T-helper 17 cell (primary cell): Measurements from ENCODE around the gene WWOX. TPM values are rescaled to one million over a fixed set of nuclear protein-coding genes. Genes with fewer than 3 reads are reported as not detected.

Source experiments
- ATAC-seq: fragments of 150-1000 bp; cut with Tn5 transposase; 2 replicates; pipeline ENCODE4 v1.10.0; 2021; ENCODE audit warnings: mild to moderate bottlenecking, moderate library complexity
- DNase-seq, 3 donors: peaks; one replicate each; pipeline versions ENCODE4 v3.0.0 to v3.0.0-alpha.2; 2020 to 2021
- H3K9me3 ChIP-seq: one replicate; pipeline ENCODE4 v1.7.0; 2013; ENCODE audit warnings: low read length, mild to moderate bottlenecking; ENCODE audit not compliant: control insufficient read depth, poor library complexity, severe bottlenecking
- H3K27ac Mint-ChIP-seq: one replicate; pipeline ENCODE4 v1.8.0; 2022; ENCODE audit warnings: mild to moderate bottlenecking, moderate library complexity, mixed read lengths
- H3K27me3 Mint-ChIP-seq: one replicate; pipeline ENCODE4 v1.8.0; 2022; ENCODE audit warnings: mixed read lengths
- H3K36me3 Mint-ChIP-seq: one replicate; pipeline ENCODE4 v1.8.0; 2022; ENCODE audit warnings: low read depth, mixed read lengths
- H3K4me1 Mint-ChIP-seq: one replicate; pipeline ENCODE4 v1.8.0; 2022; ENCODE audit warnings: mild to moderate bottlenecking, mixed read lengths
- H3K4me3 Mint-ChIP-seq: one replicate; pipeline ENCODE4 v1.8.0; 2022; ENCODE audit warnings: mild to moderate bottlenecking, moderate library complexity, mixed read lengths
- total RNA-seq, 4 donors: library from RNA in 2 of 4; stranded (reverse) in 2 of 4; gene quantifications; one replicate each; pipeline ENCODE4 v1.2.3 and lab custom pipeline; 2022 to 2026

Gene WWOX
- total RNA-seq, 2 donors from 2014 or later = 26.8 to 29.7 TPM

DNA sequence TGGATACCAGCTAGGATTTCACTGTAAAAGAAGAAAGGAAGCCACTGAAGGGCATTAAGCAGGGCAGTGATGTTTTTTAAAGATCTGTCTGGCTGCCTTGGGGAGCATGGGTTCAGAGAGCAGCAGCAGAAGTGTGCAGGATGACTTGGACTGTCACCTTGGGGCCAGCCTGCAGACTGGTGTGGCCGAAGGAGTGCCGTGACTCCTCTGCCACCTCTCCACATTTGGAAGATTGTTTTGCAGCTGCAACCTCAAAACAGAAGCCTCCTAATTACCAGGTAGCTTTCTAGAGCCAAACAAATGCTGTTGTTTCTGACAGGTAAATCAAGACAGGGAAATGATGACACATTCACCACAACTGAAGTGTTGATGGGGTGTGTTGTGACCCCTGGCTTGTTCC is 681.4 kb downstream of the WWOX start:
- Mint-ChIP-seq H3K4me1 (peaks cover 13% of the 10 kb centered on the region), H3K4me3 (peak overlapping the region; percentile 55), H3K27me3 (peaks cover 6% of the 10 kb centered on the region), H3K36me3 (no peaks in the 10 kb centered on the region), H3K27ac (peak overlapping the region; percentile 41)
- ATAC-seq = no peak
- DNase-seq = no peak
- no peaks in the 10 kb centered on the region for H3K9me3 ChIP-seq

DNA sequence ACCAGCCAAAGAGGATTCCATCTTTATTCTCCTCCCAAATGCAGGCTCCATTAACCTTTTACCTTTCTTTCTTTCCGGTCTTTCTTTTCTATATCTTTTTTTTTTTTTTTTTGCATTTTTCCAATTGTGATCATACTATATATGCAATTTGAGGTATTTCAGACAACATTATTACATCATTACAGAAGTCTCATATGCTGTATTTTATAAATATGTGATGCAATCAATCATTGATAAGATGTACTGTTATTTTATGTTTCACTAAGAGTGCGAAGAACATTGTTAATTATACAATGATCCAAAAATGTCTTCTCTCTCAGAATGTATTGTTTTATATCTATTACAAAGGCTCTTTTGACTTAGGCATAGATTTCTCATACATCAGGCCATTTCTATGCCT is 683.1 kb downstream of the WWOX start:
- H3K9me3 ChIP-seq = no peaks in the 10 kb centered on the region
- Mint-ChIP-seq H3K4me3 (no peak overlapping the region), H3K4me1 (peaks cover 13% of the 10 kb centered on the region), H3K27ac (no peak overlapping the region), H3K27me3 (peaks cover 6% of the 10 kb centered on the region), H3K36me3 (no peaks in the 10 kb centered on the region)
- ATAC-seq (no peak), DNase-seq (no peak)

DNA sequence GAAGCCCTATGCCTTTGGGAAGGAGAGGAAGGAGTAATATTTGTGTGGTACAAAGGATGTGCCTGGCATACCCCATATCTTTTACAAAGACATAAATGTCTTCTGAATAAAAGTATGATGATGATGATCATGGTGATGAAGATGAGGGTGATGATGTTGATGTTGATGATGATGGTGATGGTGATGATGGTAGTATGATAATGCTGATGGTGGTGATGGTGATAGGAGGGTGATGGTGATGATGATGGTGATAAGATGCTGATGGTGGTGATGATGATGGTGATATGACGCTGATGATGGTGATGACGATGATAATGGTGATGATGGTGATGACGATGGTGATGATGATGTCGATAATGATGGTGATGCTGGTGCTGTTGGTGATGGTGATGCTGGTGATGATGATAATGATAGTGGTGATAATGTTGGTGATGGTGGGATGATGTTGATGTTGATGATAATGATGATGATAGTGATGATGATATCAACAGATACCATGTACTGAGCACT is 684.2 kb downstream of the WWOX start:
- ATAC-seq (no peak), DNase-seq (no peak)
- no peaks in the 10 kb centered on the region for H3K9me3 ChIP-seq
- H3K4me3 Mint-ChIP-seq = no peak overlapping the region
- H3K27me3 Mint-ChIP-seq = no peaks in the 10 kb centered on the region
- H3K4me1 Mint-ChIP-seq = peaks cover 8% of the 10 kb centered on the region
- H3K27ac Mint-ChIP-seq = no peak overlapping the region
- H3K36me3 Mint-ChIP-seq = no peaks in the 10 kb centered on the region

DNA sequence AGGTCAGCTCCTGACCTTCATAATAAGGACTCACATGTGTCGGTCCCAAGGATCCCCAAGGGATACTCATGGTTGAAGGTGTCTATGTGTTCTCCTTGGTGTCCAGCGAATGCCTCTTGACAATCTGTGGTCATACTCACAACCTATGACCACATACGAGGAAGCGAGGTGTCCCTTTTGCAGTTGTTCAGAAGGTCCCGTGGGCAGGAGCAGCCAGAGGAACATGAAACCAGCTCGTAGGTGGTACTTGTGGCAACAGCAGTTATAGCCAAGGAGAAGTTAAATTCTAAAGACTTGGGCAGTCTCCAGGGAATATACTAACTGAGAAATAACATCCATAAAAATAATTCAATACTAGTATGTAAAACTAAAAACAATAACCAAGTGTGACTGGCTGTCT is 685.3 kb downstream of the WWOX start:
- Mint-ChIP-seq H3K36me3 (no peaks in the 10 kb centered on the region), H3K4me1 (peaks cover 5% of the 10 kb centered on the region), H3K27ac (no peak overlapping the region), H3K4me3 (no peak overlapping the region), H3K27me3 (no peaks in the 10 kb centered on the region)
- no peaks in the 10 kb centered on the region for H3K9me3 ChIP-seq
- DNase-seq (no peak), ATAC-seq (no peak)

DNA sequence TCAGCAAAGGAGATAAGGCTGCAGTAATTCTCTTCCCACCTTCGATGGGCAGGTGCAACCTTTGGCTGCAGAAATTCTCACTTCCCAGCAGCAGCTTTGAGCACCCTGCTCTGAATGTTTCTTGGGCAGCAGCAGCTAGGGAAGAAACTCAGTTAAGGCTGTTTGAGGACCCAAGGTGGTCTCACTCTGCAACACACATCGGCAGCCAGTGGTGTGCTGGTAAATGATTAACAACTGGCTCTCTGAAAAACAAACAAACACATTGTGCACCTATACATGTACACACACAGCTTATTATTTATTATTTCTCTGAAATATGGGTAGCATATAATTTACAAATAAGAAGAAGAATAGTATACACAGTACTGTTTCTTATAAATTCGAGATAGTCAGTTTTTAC is 685.8 kb downstream of the WWOX start:
- H3K9me3 ChIP-seq = no peaks in the 10 kb centered on the region
- Mint-ChIP-seq H3K4me1 (peaks cover 4% of the 10 kb centered on the region), H3K27me3 (no peaks in the 10 kb centered on the region), H3K4me3 (no peak overlapping the region), H3K36me3 (no peaks in the 10 kb centered on the region), H3K27ac (no peak overlapping the region)
- DNase-seq = no peak
- ATAC-seq = no peak

DNA sequence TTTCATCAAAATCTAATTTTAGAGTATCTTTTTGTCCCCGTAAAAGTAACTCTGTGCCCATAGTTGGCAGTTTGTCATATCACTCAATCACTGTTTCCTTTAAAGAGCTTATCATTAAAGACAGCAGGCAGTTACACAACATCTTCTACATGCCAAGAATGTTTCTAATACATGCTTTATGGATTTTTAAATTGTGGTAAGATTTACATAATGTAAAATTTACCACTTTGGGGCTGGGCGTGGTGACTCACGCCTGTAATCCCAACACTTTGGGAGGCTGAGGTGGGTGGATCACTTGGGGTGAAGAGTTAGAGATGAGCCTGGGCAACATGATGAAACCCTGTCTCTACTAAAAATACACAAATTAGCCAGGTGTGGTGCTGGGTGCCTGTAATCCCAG is 687.2 kb downstream of the WWOX start:
- H3K27me3 Mint-ChIP-seq = no peaks in the 10 kb centered on the region
- no peak overlapping the region for H3K27ac Mint-ChIP-seq
- no peaks in the 10 kb centered on the region for H3K9me3 ChIP-seq
- H3K4me1 Mint-ChIP-seq = peaks cover 3% of the 10 kb centered on the region
- DNase-seq (no peak), ATAC-seq (no peak)
- H3K36me3 Mint-ChIP-seq = no peaks in the 10 kb centered on the region
- no peak overlapping the region for H3K4me3 Mint-ChIP-seq

DNA sequence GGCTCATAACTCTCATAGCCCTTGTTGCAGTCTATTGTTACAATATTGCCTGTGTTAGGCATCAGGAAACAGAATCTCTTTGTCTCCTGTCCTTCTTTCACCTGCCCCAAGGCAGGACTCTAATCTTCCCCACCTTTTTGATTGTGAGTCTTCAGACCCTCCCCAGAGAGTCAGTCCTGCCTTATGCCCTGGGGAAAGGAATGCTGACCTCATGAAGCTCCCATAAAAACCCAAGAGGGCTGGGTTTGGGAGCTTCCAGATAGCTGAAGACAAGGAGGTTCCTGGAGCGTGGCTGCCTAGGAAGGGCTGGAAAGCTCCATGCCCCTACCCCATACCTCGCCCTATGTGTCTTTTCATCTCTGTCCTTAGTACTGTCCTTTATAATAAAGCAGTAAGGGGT is 688.8 kb downstream of the WWOX start:
- Mint-ChIP-seq H3K4me3 (no peak overlapping the region), H3K4me1 (peaks cover 3% of the 10 kb centered on the region), H3K36me3 (no peaks in the 10 kb centered on the region), H3K27ac (no peak overlapping the region), H3K27me3 (no peaks in the 10 kb centered on the region)
- no peaks in the 10 kb centered on the region for H3K9me3 ChIP-seq
- no peak for ATAC-seq
- DNase-seq = no peak

DNA sequence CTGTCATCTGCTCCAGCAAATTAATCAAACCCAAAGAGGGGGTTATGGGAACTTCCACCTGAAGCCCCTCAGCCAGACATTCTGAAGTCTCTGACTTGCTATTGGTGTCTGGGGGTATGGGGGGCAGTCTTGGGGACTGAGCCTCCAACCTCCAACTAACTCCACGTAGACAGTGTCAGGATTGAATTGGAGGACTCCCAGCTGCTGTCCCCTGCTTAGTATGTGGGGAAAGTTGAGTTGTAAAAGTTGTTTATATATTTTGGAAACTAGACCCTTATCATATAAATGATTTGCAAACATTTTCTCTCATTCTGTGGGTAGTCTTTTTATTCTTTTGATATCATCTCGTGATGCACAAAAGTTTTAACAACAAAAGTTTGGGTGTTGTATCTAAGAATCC is 689.2 kb downstream of the WWOX start:
- Mint-ChIP-seq H3K4me1 (peaks cover 3% of the 10 kb centered on the region), H3K27ac (no peak overlapping the region), H3K36me3 (no peaks in the 10 kb centered on the region), H3K4me3 (no peak overlapping the region), H3K27me3 (no peaks in the 10 kb centered on the region)
- no peaks in the 10 kb centered on the region for H3K9me3 ChIP-seq
- DNase-seq = no peak
- no peak for ATAC-seq

DNA sequence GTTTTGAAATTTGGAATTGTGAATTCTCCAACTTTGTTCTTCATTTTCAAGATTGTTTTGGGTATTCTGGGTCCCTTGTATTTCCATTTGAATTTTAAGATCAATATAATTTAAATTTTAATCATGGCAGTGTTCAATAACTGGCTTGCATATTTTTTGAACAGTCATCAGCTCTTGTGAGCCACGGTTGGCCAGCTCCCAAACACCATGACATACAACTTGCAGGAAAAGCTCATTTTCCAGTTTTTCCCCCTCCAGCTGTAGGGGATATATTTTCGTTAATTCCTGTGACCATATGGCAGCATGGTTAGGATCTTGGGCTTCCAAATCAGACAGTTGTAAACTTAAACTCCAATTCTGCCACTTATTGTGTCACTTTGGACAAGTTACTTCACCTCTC is 690.1 kb downstream of the WWOX start:
- ATAC-seq (no peak), DNase-seq (no peak)
- Mint-ChIP-seq H3K27ac (no peak overlapping the region), H3K4me1 (peaks cover 5% of the 10 kb centered on the region), H3K4me3 (no peak overlapping the region), H3K36me3 (no peaks in the 10 kb centered on the region), H3K27me3 (no peaks in the 10 kb centered on the region)
- no peaks in the 10 kb centered on the region for H3K9me3 ChIP-seq

DNA sequence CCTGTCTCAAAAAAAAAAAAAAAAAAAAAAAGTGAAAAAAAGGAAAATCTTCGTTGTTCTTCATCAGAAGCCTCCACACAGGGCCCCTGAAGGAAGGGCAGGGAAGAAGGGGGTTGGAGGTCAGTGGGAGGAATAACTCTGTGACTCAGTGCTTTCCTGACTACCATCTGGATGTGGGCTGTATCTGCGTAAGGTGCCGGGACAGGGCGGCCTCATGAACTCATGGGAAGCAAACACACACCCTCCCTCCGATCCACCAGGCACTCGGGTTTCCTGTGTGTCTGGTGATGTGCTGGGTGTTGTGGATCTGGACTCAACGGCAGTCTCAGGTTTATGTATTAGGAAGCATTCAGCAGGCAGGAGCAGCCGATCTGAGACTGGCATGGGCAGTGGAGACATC is 691.6 kb downstream of the WWOX start:
- no peak overlapping the region for H3K4me3 Mint-ChIP-seq
- ATAC-seq (no peak), DNase-seq (no peak)
- no peaks in the 10 kb centered on the region for H3K9me3 ChIP-seq
- no peak overlapping the region for H3K27ac Mint-ChIP-seq
- no peaks in the 10 kb centered on the region for H3K36me3 Mint-ChIP-seq
- peaks cover 10% of the 10 kb centered on the region for H3K4me1 Mint-ChIP-seq
- H3K27me3 Mint-ChIP-seq = no peaks in the 10 kb centered on the region

DNA sequence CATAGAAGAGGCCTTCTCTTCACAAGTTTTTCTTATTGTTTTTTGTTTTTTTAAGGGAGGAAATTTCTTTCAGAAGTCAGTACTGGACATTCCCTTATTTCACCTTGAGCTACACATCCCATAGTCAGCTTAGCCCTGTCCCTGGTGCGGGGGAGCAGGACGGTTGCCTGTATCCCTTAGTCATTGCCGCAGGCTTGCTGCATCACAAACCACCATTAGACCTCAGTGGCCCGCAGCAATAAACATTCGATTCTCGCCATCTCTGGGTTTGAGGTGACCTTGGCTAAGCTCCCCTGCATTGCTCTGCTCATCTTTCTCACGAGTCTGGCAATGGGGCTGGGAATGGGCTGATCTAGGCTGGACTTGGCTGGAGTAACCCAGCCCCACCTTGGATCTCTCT is 692.5 kb downstream of the WWOX start:
- H3K27me3 Mint-ChIP-seq = no peaks in the 10 kb centered on the region
- H3K9me3 ChIP-seq = no peaks in the 10 kb centered on the region
- ATAC-seq (no peak), DNase-seq (no peak)
- H3K4me1 Mint-ChIP-seq = peaks cover 10% of the 10 kb centered on the region
- no peak overlapping the region for H3K4me3 Mint-ChIP-seq
- H3K27ac Mint-ChIP-seq = no peak overlapping the region
- no peaks in the 10 kb centered on the region for H3K36me3 Mint-ChIP-seq

DNA sequence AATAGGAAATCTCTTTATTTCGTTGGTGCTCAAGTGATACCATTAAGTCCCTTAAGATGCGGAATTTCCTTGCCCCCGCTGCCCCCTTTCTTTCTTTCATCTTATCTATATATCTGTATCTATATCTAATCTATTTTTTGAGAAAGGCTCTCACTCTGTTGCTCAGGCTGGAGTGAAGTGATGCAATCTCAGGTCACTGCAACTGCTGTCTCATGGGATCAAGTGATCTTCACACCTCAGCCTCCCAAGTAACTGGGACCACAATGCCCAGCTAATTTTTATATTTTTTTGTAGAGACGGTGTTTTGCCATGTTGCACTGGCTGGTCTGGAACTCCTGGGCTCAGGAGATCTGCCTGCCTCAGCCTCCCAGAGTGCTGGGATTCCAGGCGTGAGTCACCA is 693.5 kb downstream of the WWOX start:
- no peaks in the 10 kb centered on the region for H3K36me3 Mint-ChIP-seq
- no peak overlapping the region for H3K4me3 Mint-ChIP-seq
- H3K4me1 Mint-ChIP-seq = peaks cover 10% of the 10 kb centered on the region
- DNase-seq (no peak), ATAC-seq (no peak)
- H3K9me3 ChIP-seq = no peaks in the 10 kb centered on the region
- no peak overlapping the region for H3K27ac Mint-ChIP-seq
- no peaks in the 10 kb centered on the region for H3K27me3 Mint-ChIP-seq

DNA sequence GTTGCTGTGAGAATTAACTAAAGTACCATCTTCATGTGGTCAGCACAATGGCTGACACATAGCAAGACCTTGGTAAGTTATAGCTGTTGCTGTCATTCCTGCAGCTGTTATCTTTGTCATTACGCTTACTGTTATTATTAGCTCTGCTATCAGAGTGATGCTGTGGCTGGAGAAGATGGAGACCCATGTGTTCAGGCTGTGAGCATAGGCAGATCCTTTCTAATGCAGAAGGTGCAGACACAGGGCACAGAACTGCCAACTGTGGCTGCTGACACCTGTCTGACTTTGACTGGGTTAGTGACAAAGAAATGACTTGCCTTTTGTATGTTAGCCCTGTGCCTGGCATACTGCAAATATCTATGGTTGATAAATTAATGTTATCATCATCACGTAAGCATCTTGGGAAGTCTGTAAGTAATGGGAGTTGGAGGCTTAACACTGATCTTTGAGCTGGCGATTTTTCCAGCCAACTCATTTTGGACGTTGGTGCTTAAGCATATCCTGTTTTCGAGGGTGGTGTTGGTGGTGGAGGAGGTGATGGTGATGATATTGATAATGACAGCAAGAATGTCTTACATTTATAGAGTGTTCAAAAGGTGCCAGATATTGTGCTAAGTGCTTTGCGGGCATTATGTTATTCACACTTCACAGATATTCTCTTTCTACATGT is 695.3 kb downstream of the WWOX start:
- H3K4me1 Mint-ChIP-seq = peaks cover 10% of the 10 kb centered on the region
- H3K4me3 Mint-ChIP-seq = peak overlapping the region; percentile 49

DNA sequence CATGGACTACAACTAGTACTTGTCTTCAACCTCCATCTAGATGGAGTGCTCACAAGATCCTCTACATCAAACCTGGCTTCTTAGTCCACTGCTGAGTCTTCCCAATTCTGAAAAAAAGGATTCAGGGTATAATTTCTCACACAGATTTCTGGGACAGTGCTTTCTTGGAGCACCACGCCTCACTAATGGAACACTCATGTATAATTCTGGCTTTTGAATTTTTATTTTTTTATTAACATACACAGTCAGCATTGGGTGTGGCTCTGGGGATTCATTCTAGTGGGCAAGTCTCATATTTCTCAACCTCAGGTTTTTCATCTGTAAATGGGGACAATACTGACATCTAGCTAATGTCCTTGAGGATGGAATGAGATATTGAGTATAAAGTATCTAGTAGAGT is 696.0 kb downstream of the WWOX start:
- ATAC-seq = no peak
- Mint-ChIP-seq H3K36me3 (no peaks in the 10 kb centered on the region), H3K4me3 (no peak overlapping the region), H3K27ac (peak overlapping the region; percentile 34), H3K27me3 (no peaks in the 10 kb centered on the region), H3K4me1 (peaks cover 8% of the 10 kb centered on the region)
- no peak for DNase-seq
- no peaks in the 10 kb centered on the region for H3K9me3 ChIP-seq

More for the DNA sequence above, 695.3 kb downstream of the WWOX start:
- ATAC-seq = no peak
- DNase-seq = no peak
- H3K27me3 Mint-ChIP-seq = no peaks in the 10 kb centered on the region
- H3K9me3 ChIP-seq = no peaks in the 10 kb centered on the region
- H3K36me3 Mint-ChIP-seq = no peaks in the 10 kb centered on the region
- peak overlapping the region; percentile 34 for H3K27ac Mint-ChIP-seq
